ENCODE data around the gene DYSF.

The DYSF gene

DNA sequence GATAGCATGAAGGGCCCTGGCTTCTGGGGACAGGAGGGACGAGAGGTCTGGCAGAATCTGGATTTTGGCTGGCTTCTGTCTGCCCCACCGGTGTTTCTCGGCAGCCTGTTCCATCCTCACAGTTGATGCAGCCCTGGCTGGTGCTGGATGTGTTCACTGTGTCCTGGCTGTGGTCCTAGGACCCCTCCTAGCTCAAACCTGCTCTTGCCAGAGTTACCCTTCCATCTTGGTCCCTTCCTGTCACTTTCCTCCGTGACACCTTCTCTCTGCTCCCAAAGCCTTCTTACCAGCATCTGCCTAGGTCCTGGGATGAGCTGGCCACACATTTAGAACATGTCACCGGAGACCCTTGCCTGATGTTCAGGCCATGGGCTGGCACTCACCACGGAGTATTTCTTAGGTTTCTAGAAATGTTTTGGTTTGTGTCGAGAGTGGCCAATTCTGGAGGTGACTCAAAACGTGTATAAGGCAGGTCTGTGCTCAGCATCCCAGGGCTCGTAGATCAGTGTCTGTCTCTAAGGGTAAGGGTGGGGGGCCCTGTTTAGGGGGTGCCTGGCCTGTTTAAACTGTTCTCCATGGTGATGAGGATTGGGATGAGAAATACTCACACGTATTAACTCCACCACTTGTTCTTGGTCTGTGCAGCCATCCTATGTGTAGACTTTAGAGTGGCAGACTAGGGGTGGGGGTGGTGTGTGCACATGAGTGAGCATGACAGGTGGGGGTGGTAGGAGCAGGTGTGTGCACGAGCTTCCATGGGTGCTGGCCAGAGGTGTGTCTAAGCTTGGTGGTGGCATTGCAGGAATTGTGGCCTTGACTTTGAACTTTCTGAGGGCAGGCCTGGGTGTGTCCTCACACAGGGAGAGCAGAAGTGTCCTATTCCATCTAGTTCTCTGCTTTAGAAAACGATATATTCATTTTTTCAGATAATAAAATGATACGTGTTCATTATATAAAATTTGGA lies 162.7 kb downstream of the DYSF start:
- no peak for TF ChIP-seq CTCF (IDR thresholded peaks at IDR 0.05; ENCODE audit: borderline replicate concordance, insufficient read depth, low read depth, low read length)
- no peak overlapping the region for H3K4me3 ChIP-seq (ENCODE audit: low read depth, low read length)

DNA sequence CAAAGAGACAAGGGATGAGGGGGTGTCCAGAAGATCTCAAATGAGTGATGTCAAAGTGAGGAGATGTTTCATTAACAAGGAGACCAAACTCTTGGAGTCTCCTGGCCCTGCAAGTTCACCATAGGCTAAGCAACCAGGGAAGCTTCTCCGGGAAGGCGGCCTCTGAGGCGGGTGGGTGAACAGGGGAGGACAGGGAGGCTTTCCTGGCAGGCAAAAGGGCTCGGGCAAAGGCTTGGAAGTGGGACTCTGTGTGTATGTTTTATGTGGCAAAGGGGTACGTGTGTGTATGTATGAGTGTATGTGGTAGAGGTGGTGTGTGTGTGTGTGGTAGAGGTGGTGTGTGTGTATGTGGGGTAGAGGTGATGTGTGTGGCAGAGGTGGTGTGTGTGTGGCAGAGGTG lies 163.9 kb downstream of the DYSF start:
- no peak overlapping the region for H3K4me3 ChIP-seq (ENCODE audit: low read depth, low read length)
- TF ChIP-seq CTCF (IDR thresholded peaks at IDR 0.05; ENCODE audit: borderline replicate concordance, insufficient read depth, low read depth, low read length) = no peak

DNA sequence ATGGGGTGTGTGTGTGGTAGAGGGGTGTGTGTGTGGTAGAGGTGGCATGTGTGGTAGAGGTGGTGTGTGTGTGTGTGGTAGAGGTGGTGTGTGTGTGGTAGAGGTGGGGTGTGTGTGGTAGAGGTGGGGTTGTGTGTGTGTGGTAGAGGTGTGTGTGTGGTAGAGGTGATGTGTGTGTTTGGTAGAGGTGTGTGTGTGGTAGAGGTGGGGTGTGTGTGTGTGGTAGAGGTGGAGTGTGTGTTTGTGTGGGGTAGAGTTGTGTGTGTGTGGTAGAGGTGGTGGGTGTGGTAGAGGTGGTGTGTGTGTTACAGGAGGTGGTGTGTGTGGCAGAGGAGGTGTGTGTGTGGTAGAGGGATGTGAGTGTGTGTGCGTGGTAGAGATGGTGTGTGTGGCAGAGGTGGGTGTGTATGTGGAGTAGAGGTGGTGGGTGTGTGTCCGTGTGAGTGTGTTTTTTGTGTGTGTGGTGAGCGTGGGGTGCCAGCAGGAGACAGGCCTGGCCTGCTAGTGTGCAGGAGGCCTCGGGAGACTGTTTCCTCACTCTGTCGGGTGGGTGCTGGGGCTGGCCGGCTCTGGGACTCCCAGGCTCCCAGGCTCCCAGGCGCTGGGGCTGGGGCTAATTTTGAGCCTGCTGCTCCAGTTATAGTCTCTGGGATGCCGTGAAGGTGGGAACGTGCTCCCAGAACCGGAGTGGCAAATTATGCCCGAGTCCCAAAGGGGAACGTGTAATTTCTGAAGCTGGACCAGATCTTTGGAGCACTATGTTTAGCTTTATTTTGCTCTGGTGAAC lies 165.2 kb downstream of the DYSF start:
- no peak overlapping the region for H3K4me3 ChIP-seq (ENCODE audit: low read depth, low read length)
- no peak for TF ChIP-seq CTCF (IDR thresholded peaks at IDR 0.05; ENCODE audit: borderline replicate concordance, insufficient read depth, low read depth, low read length)

DNA sequence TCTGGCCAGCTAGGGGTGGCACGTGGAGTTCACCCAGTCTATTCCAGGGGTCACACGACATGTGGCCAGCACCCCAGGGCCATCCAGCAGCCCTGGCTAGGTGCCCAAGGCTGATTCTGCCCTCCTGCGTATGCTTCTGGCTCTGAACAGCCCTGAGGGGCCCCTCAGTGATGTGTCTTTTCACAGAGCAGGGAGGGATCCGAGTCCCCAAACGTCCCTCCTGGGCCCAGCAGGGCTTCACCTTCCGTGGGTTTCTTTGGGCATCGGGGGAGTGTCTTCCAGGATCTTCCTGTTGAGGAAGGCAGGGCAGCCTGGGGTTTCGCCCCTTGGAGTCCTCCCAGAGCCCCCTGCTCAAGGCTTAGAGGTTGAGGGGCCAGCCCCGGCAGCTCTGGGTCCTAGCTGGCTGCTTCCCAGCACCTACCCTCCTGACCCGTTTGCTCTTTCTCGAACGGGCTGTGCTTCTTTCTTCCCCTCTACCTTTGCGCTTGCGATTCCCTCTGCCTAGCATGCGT lies 165.9 kb downstream of the DYSF start:
- TF ChIP-seq CTCF (IDR thresholded peaks at IDR 0.05; ENCODE audit: borderline replicate concordance, insufficient read depth, low read depth, low read length) = no peak
- no peak overlapping the region for H3K4me3 ChIP-seq (ENCODE audit: low read depth, low read length)

DNA sequence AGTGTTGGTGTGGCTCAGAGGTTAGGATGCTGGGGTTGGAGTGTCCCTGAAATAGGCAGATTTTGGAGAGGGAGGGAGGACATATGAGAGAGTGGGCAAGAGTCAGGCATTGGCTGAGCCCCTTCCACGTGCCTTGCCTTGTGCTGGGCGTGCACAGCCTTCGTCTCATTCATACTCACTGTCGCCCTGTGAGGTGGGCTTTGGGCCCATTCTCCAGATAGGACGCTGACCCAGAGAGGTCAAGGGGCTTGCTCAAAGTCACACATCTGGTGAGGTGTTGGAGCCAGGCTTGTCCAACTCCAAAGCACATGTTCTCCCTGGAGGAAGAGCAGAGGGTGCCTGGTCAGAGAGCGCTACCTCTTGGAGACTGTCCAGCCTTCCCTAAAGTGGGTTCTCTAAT lies 166.8 kb downstream of the DYSF start:
- H3K4me3 ChIP-seq (ENCODE audit: low read depth, low read length) = no peak overlapping the region
- no peak for TF ChIP-seq CTCF (IDR thresholded peaks at IDR 0.05; ENCODE audit: borderline replicate concordance, insufficient read depth, low read depth, low read length)

DNA sequence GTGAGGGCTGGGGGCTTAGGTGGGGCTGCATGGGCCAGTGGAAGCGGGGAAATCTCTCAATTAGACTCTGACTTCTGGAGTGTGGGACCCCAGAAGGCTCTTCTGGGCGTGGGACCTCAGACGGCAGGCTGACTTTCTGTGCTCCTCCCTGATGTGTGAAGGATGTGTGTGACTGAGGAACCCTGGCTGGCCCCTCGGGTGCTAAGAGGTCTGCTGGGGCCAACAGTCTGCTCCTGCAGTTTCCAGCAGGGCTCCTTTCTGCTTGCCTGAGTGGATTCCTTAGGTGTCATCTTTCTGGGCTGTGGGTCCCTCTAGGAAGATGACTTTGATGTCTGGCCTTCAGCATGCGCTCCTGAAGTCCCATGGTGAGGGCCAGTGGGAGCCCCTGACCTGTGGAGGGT lies 167.5 kb downstream of the DYSF start:
- TF ChIP-seq CTCF (IDR thresholded peaks at IDR 0.05; ENCODE audit: borderline replicate concordance, insufficient read depth, low read depth, low read length) = no peak
- H3K4me3 ChIP-seq (ENCODE audit: low read depth, low read length) = no peak overlapping the region

Data from GM12875 (cell line).